HG03025 (cell line): ENCODE measurements around the gene SCUBE3.

Experiments
- ATAC-seq: cut with Tn5 transposase; IDR thresholded peaks from one replicate; pipeline ENCODE4 v1.9.1; 2021; ENCODE audit warnings: mild to moderate bottlenecking, moderate library complexity; ENCODE audit not compliant: unreplicated experiment, low FRiP score

Gene SCUBE3

DNA sequence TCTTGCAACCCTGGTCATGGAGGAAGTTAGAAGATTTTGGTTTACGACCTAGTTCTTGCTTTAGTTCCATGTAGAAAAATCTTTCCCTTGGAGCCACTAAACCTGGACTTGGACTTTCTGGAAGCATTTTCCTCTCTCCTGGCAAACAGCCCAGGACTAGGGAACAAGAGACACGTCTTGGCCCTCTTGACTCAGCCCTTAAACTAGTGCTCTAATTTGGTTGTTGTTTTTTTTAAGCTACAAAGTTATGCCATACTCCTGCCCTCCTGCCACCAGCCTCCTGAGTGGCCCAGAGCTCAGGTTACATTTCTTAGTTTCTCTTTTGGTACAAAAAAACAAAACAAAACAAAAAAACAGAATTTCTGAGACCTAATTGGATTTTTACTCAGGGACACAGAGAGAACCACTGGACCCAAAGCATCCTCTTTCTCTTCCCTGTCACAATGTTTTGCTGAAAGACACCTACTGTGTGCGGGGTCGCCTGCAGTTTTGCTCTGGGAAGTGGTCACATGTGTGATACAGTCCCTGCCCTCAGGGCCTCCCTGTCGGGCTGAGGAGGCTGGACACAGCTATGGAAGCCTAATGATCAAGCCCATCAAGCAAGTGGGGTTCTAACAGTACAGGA is 32.3 kb upstream of the SCUBE3 start:
- ATAC-seq, result no peak

DNA sequence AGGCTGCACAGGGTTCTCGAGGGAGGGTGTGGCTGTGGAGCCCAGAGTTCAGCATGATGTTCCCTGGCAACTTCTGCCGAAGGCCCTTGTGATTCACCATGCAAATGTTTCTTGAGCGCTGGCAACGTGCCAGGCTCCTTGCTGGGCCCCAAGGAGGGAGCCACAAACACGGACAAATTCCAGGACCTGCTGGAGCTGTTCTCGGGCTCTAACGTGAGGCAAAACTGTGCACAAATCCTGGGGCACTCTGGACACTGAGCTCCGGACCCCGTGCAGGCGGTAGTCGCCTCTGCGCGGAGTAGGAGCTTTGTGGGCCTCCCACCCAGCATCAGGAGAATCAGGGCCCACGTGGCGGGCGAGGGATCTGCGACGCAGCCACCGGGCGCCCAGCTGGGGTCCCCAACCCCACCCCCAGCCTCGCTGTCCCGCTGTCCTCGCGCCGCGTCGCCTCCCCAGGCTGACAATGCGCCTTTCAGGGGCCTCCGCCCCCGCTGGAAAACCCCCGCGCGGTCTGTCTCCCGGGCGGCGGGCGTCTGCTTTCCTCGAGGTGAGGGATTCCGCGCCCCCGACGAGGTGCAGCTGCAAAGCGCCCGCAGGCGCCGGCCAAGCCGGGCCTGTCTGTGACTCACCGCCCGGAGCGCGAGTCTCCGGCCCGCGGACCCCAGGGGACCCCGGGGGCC is 31.7 kb upstream of the SCUBE3 start:
- no peak for ATAC-seq

- ATAC-seq, result no peak
Observed at GRCh38 chr6:35183281-35183680, 30.5 kb upstream of the SCUBE3 start.

DNA sequence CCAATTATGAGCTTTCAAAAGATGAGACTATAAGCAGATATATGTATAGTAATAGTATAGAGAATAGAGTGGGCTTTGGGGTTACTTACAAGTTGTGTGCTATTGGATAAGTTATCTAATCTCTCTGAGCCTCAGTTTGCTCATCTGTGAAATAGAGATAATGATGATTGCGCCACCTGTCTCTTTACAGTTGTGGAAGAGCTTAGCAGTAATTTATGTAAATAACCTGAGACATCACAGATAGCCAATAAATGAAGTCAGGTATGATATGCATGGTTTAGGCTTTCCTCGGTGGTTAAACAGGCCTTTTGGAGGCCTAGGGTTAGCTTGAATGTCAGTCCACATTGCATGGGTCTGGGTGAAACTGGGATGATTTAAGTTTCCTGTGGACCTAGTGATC is 29.8 kb upstream of the SCUBE3 start:
- no peak for ATAC-seq

DNA sequence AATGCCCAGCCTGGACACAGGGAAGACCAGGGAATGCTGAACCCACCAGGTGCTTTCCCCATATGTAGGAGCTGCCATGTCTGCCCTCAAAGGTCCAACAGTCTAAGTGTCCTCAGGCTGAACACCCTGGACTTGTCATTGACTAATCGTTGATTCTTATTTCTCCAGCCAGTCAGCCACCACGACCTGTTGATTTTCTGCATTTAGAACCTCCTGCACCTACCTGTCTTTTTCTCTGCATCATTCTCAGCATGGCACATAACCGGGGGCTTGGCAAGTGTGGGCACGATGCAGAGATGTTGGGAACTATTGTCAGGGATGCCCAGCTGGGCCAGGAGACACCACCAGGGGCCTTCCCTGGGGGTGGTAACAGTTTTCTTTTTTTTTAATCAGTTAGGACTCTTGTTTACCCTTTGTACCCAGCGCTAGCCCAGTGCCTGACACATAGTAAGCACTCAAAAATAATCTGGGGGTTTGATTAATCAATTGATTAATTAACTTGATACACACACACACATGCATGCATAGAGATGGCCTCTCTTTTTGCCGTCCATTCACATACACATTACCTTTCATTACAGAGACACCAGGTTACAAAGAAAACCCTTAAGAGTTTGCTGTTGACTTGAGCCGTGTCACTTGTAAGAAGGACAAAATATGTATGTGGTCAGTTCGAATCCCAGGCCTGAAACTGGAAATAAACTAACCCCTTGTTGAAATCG is 29.0 kb upstream of the SCUBE3 start:
- no peak for ATAC-seq

- ATAC-seq, result no peak
Observed at GRCh38 chr6:35185302-35185681, 28.5 kb upstream of the SCUBE3 start.

GRCh38 chr6:35185971-35186370 is 27.8 kb upstream of the SCUBE3 start:
- no peak for ATAC-seq

GRCh38 chr6:35186571-35186970 is 27.2 kb upstream of the SCUBE3 start:
- ATAC-seq, result no peak

DNA sequence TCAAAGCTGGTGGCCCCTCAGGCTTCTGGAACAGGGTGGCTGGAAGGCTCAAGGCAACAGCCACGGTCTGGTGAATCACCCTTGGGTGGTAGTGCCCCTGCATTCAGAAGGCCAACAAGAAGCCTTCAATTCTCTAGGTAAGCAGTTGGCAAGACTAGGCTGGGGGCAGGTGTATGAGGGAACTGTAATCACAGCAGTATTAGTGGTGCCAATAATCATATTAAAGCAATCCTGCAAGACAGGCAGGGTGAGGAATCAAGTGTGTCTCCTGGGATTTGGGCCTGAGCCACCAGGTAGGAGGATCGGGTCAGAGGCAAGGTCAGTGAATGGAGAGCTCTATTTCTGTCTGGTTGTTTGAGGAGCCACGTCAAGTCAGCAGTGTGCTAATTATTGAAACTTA is 24.9 kb upstream of the SCUBE3 start:
- ATAC-seq, result no peak

DNA sequence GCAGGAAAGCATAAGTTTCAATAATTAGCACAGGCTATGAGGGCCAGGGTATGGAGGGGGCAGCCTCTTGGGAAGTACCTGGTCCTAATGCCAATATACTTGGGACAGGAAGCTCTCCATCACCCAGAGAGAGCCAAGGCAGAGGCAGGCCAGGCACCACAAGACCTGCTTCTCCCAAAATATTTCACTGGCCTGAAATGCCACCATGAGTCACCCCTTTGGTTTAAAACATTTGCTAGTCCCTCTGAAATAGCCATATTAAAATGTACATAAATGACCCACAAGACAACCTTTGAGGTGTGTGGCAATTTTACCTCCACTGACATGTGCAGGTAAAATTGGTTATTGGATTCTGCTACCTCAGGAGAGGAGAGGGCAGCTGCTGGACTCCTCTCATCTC is 23.4 kb upstream of the SCUBE3 start:
- no peak for ATAC-seq

DNA sequence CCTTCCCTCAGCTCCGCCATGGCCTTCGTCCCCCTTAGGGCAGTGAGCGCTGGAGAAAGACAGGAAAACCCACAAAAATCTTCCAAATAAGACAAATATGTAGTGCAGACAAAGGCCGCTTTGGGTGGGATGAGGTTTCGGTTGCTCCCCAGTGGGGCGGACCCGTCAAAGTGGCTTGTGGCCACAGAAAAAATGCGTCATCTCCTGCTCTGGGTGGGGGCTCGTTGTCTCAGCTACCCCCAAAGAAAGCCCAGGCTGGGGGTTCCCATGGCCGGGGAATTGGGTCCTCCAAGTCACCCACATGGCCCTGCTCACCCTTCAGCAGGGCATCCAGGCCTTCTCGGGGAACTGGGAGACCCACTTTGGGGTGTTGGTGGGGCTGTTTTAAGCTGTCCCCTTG is 21.9 kb upstream of the SCUBE3 start:
- no peak for ATAC-seq

DNA sequence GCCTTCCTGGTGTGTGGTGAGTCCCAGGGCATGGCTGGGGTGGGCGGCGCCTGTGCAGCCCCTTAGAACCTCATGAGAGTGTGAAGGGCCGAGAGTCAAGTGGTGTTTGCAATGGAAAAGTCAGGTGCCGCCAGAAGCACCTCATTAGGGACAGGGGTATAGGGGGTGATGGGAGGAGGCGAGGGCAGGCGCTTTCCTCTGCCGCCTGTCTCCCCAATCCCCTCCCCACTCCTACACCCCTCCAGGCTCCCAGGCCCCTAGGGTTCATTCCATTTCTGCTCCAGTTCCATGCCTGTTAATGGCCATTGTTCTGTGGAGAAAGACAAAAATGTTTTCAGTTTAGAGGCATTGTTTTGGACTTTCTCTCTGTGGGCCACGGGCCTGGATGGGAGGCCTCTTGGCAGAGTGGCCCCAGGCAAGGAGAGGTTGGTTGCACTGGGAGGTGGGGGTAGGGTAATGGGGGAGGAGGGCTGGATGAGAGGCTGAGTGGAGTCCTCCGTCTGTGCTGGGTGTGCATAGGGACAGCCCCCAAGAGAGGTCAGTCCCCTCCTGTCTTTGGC is 21.4 kb upstream of the SCUBE3 start:
- no peak for ATAC-seq

DNA sequence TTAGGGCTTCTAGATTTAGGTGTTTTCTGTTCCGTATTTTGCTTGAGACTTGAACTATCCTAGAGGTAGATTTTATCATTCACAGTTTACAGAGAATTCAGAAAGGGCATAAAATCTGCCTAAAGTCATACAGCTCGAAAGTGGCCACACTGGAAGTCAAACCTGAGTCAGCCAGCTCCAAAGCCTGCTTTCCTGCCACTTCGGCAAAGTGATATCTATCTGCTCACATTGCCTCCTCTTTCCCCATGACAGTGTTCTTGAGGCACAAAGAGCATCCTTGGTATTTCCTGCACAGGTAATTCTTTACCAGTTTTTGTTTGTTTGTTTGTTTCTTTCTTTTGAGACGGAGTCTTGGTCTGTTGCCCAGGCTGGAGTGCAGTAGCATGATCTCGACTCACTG is 19.4 kb upstream of the SCUBE3 start:
- ATAC-seq, result no peak

GRCh38 chr6:35195120-35195780 is 18.5 kb upstream of the SCUBE3 start:
- ATAC-seq, result no peak

DNA sequence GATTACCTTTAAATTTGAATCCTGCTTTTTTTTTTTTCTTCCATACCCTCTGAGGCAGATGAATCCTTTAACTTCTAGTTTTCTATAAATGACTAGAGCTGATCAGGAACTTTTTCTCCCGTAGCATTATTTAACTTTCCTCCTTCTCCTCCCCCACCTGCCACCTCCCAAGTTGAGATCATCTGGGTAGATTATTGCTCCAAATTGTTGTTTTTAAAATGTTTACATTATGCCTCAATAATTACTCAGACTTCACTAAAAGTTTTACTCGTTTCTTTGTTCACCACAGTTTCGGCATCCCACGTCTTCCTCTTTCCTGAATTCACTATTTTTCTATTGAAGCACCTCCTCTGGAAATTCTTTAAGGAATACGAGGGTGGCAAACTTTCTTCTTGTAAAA is 16.6 kb upstream of the SCUBE3 start:
- no peak for ATAC-seq

- ATAC-seq, result no peak
Observed at GRCh38 chr6:35199866-35200265, 13.9 kb upstream of the SCUBE3 start.

- no peak for ATAC-seq
Observed at GRCh38 chr6:35202066-35202546, 11.7 kb upstream of the SCUBE3 start.

- no peak for ATAC-seq
Observed at GRCh38 chr6:35203152-35203670, 10.5 kb upstream of the SCUBE3 start.

DNA sequence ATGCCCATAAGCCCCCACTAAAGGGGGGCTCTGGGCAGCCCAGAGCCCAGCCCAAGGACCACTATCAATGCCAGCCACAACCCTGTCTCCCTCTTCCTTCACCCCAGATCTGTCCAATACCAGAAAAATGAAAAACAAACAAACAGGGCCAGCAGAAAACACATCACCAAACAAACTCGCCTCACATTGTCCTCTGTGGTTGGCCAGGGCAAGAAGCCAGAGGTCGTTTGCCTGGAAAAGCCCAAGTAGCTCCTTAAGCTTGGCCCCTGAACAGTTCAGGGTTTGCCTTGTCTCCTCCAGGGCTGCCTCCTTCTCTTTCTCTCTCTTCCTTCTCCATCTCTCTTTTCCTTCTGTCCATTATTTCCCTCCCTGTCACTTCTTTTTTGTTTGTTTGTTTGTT is 10.1 kb upstream of the SCUBE3 start:
- no peak for ATAC-seq

- ATAC-seq, result no peak
Observed at GRCh38 chr6:35206346-35206745, 7.4 kb upstream of the SCUBE3 start.

GRCh38 chr6:35208419-35208818 is 5.3 kb upstream of the SCUBE3 start:
- no peak for ATAC-seq
